GM18499 (cell line): ENCODE results near the gene FOCAD.
"Not testable (repeated sequence)": the region's sequence is repeated elsewhere in the genome, so short reads cannot be mapped to it uniquely, and the experiment has no call there.

Experiments used
- ATAC-seq: cut with Tn5 transposase; IDR thresholded peaks from one replicate; pipeline ENCODE4 v1.9.1; 2021; ENCODE audit warnings: moderate number of reproducible peaks; ENCODE audit not compliant: insufficient read depth, unreplicated experiment

FOCAD gene

GRCh38 chr9:20945856-20946255, 261.8 kb downstream of the FOCAD start:
- ATAC-seq, result no peak

GRCh38 chr9:20948703-20949102, 264.6 kb downstream of the FOCAD start:
- ATAC-seq, result no peak

- ATAC-seq, result no peak
These were observed 266.6 kb downstream of the FOCAD start for GRCh38 chr9:20950707-20951106.

GRCh38 chr9:20962536-20963225, 278.6 kb downstream of the FOCAD start:
- ATAC-seq, result no peak

GRCh38 chr9:20972684-20973083, 288.6 kb downstream of the FOCAD start:
- ATAC-seq, result no peak

GRCh38 chr9:20973246-20973947, 289.3 kb downstream of the FOCAD start:
- ATAC-seq, result not testable (repeated sequence)

GRCh38 chr9:20974191-20974938, 290.3 kb downstream of the FOCAD start:
- not testable (repeated sequence) for ATAC-seq

- no peak for ATAC-seq
These were observed 294.2 kb downstream of the FOCAD start for GRCh38 chr9:20978249-20978648.

GRCh38 chr9:20980832-20981455, 296.9 kb downstream of the FOCAD start:
- ATAC-seq, result peak; percentile 51

GRCh38 chr9:20981486-20981885, 297.4 kb downstream of the FOCAD start:
- ATAC-seq, result no peak

- ATAC-seq, result no peak
These were observed 300.4 kb downstream of the FOCAD start for GRCh38 chr9:20984506-20984905.

GRCh38 chr9:20985851-20986600, 302.0 kb downstream of the FOCAD start:
- ATAC-seq, result no peak

GRCh38 chr9:20987521-20987920, 303.5 kb downstream of the FOCAD start:
- ATAC-seq, result no peak

GRCh38 chr9:20988061-20988460, 304.0 kb downstream of the FOCAD start:
- ATAC-seq, result no peak

GRCh38 chr9:20988671-20989315, 304.7 kb downstream of the FOCAD start:
- ATAC-seq, result no peak

GRCh38 chr9:20989923-20990341, 305.9 kb downstream of the FOCAD start:
- ATAC-seq, result no peak

GRCh38 chr9:20990867-20991266, 306.8 kb downstream of the FOCAD start:
- no peak for ATAC-seq

GRCh38 chr9:20994486-20994885, 310.4 kb downstream of the FOCAD start:
- no peak for ATAC-seq

- no peak for ATAC-seq
These were observed 311.6 kb downstream of the FOCAD start for GRCh38 chr9:20995616-20996015.

- no peak for ATAC-seq
These were observed 312.8 kb downstream of the FOCAD start for GRCh38 chr9:20996809-20997208.
